Activated CD4-positive, alpha-beta T cell treated with anti-CD3 and anti-CD28 coated beads, Interleukin-10, Interleukin-2, amounts not matched to agents 100 ng/mL and 50 ng/mL, durations not matched to agents 16 hours and 8 hours (primary cell): ENCODE results near the gene TFAP2A.

ENCODE experiments used
- DNase-seq: peaks from one replicate; pipeline ENCODE4 v3.0.0-alpha.2; 2020

Gene TFAP2A

DNA sequence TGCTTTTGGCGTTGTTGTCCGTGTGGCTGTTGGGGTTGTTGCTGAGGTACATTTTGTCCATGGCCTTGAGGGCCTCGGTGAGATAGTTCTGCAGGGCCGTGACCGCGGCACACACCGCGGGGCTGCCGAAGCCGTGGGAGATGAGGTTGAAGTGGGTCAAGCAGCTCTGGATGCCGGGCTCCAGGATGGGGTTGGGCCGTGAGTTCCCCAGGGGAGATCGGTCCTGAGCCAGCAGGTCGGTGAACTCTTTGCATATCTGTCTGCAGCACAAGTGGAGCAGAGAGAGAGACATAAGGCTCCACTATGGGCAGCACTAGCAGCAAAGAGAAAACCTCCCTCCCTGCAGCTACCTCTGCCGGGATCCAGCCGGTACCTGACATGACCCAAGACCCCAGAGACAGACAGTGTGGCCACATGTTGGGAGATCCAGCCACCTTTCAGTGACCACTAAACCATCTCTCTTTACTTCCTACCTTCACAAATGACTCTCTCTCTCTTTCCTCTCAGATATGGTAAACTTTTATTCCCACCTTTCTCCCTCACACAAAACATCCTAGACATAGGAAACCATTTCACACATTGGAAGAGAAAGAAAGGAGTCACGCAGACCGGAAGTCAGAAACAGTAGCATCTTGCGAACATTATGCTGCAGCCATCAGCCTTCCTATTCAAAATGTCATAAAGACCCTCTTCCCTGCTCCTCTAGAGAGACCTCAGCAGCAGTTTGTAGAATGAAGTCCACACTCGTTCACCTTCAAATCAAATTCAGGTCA, 16.2 kb downstream of the TFAP2A start:
- no peak for DNase-seq

DNA sequence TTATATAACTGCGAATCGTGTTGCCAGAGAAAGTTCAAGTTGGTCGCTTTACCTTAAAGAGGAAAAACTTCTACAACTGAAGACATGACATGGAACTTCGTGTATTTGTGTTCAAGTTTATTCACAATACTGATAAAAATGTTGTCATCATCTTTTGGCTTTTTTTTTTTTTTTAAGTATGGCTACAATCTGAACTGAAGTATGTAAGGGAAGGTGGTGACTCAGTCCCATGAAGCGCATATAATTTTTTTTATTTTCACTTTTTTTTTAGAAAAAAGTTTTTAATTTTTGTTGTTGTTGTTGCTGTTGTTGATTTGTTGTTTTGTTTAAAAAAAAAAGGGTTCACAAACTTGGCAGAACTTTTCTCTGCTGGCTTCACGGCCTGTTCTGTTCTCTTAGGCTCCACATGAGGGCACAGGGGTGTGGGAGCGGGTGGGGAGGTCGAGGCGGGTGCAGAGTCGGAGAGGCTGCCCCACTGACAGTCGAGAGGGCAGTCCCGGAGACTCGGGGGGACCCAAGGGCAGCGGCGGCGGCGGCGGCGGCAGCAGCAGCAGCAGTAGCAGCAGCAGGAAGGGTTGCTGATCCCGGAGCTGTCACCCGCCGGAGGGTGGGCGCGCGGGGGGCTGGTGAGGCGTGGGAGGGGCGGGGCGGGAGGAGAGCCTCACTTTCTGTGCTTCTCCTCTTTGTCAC, 17.0 kb downstream of the TFAP2A start:
- no peak for DNase-seq

- DNase-seq: no peak
Measured at GRCh38 chr6:10396785-10397184, 18.1 kb downstream of the TFAP2A start.

GRCh38 chr6:10395704-10396546, 18.9 kb downstream of the TFAP2A start:
- DNase-seq: no peak

GRCh38 chr6:10395171-10395703, 19.6 kb downstream of the TFAP2A start:
- no peak for DNase-seq

DNA sequence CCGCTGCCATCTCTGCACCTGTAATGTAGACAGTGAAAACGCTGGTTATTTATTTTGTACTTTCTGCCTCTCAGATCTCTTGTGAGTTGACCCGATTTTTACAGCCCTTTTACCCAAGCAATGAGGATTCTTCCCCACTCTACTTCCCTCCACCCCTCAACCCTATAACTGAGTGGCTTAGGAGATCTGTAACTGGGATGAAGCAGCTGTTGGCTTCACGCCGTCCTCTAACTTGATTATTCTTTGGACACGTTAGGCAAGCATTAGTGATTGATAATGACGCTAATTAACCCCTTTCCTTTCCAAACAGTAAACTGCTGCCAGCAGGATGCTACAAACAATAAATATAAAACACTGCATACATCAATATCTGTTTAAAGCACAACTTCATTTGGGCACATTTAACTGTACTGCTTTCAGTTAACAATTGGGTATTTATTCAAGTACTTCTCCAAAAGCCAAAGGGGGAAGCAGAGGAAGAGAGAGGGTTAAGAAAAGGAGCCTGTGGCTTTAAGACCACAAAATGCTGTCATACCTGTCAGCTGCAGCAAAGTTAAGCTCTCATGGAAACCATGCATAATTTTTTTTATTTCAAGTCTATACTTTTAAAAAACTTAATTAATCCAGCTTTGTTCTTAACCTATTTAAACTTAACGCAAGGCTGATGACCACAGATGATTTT, 21.2 kb downstream of the TFAP2A start:
- no peak for DNase-seq

- no peak for DNase-seq
Measured at GRCh38 chr6:10391799-10392198, 23.1 kb downstream of the TFAP2A start.

GRCh38 chr6:10391299-10391630, 23.6 kb downstream of the TFAP2A start:
- DNase-seq: no peak

- DNase-seq: no peak
Measured at GRCh38 chr6:10390495-10391298, 24.2 kb downstream of the TFAP2A start.

GRCh38 chr6:10389739-10390494, 25.0 kb downstream of the TFAP2A start:
- no peak for DNase-seq

- DNase-seq: no peak
Measured at GRCh38 chr6:10386756-10387654, 27.9 kb downstream of the TFAP2A start.

DNA sequence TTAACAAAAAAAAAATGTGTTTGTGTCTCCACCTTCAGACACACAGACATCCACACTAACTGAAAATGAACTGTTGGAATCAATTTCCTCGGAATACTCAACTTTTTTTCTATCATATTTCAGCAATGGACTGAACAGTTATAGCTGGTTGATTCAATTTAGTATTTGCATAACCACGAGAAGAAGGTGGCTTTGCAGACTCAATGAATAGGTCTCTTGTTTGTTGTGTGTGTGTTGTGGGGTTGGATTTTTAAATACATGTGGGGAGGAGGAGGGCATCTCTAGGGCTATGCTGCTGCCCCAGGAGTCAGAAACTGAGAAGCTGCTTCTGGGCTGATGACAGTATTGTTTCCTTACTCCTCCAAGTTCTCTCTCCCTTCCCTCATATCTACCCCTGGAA, 28.7 kb downstream of the TFAP2A start:
- DNase-seq: no peak

DNA sequence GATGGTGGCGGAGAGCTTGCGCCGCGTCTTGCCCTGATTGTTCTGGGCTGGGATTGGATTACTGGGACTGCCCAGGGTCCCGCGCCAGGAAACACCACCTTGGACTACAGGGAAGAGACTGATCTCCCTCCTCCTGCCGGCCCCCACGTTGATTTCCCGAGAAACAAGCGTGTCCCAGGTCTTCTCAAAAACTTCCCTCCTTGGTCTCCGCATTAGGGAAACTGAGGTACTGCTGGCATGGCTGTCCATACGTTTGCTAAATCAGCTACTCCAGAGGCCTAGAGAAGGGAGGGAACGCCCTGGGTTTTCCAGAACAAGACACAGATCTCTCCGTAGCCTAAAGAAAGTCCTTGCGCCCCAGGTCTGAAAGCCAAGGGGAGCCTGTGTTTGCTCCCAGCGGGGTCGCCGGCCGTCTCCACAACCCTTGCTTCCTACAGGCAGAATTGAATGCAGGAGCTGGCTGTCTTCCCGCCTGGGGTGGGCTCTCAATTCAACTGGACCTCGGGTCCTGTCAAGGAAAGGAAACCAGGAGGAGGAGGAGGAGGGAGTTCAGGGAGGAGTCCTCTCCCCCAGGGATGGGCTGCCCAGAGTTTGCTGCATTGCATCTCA, 29.2 kb downstream of the TFAP2A start:
- no peak for DNase-seq

DNA sequence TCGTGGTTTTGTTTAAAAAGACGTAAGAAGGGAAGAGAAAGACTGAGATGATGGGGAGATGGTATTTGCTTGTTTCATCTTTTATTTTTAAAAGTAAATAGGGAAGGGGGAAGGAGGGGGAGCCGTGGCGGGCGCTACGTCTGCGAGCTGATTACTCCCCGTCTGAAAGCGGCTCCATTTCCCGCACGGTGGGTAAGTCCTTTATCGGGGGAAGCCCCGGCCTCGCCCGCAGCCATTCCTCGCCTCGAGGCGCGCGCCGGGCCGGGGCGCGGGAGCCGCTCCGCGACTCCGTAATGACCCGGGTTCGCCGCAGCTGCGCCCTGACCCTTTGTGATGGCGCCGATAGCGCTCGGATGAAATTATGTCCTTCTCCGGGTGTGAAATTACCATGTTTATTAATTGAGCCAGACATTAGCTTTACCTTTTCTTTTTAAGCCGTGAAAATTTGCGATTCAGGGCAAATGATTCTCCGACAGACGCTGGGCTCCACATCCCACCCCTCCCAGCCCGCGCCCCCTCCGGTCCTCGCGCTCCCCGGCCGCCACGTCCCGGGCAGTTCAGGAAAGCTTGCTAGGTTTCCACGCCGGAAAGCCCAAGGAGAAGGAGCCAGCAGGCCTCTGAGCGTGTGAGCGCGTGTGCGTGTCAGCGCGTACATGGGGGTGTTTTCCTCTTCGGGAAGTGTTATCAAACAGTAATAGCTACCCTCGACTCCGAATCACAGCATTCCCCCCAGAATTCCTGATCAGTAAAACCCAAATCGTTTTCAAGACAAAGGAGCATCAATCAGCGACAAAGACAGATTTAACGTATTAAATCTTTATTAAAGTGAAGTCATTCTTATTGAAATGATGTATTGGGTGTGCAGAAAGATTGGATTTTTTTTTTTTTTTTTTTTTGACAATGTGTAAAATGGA, 30.0 kb downstream of the TFAP2A start:
- DNase-seq: no peak

- DNase-seq: no peak
Measured at GRCh38 chr6:10384091-10384609, 30.7 kb downstream of the TFAP2A start.

DNA sequence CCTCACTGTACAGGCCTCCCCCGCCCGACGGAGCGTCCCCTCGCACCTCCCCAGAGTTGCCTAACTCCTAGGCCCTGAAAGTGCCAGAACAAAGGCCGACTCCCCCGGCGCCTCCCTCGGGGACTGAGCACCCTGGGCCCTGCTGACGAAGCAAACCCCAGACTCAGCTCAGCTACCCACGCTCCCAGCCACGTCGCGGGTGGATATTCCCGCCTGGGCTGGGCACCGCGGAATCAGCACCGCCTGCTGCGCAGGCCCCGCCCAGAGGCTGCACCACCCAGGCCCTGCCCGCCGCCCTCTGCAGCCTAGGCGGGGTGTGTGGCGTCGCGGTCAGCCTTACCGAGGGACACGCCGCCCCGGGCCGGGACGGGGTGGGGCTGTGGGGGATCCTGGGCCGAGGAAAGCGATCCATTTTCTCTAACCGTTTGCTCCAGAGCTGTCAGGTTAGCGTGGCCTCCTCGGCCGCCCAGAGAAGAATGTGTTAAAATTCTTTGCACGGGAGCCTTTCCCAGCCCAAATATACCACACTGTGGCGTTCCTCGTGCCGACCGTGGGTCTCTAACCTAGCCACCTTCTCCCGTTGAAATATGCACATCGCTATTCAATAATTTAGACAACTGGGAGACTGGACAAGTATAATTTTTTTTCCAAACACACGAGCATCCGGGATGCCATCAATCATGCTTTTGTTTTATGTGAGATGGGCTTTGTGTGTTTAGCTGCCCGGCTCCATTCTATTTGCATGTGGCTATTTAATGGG, 31.4 kb downstream of the TFAP2A start:
- DNase-seq: no peak

DNA sequence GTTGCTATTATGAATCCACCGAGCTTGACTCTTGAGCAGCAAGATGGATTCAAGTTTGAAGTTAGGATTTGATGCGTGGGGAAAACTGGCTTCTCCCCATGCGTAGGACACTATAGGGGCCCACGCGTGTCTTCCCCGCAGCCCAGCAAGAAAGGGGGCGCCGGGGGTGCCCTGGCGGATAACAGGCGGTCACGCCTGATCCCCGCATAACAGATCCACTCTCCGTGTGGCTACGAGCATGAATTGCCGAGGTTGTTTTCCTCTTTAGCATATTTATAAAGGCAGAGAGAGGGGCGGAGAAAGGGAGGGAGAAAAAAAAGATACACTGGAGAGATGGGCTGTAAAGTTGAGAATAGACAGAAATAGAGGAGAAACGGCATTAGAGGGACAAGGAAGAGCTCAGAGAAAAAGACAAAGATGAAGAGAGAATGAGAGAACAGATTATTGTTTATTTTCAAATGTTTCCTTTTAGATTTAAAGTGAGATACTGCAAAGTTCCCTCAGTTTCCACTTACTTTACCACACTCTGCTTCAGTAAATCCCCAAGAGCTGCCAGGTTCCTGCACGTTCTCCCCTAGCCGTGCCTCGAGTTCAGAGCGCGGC, 32.0 kb downstream of the TFAP2A start:
- DNase-seq: no peak
